Mesenchymal stem cell (in vitro differentiated cells and primary cell): ENCODE results near the gene CLTB.
"Not testable (repeated sequence)": the region's sequence is repeated elsewhere in the genome, so short reads cannot be mapped to it uniquely, and the experiment has no call there.

ENCODE experiments used
- DNase-seq: peaks from one replicate; pipeline ENCODE4 v3.0.0-alpha.2; 2013
- H2AFZ ChIP-seq: one replicate; pipeline ENCODE4 v1.6.1; 2013; ENCODE audit warnings: low read depth, mild to moderate bottlenecking, control low read depth, inconsistent platforms, low read length, moderate library complexity
- H2AK5ac ChIP-seq: 2 replicates; pipeline ENCODE4 v1.6.1; 2013; ENCODE audit warnings: low read length, moderate library complexity, mild to moderate bottlenecking, inconsistent platforms; ENCODE audit not compliant: severe bottlenecking
- H2BK120ac ChIP-seq: one replicate; pipeline ENCODE4 v1.6.1; 2013; ENCODE audit warnings: low read depth, mild to moderate bottlenecking, inconsistent platforms, low read length, moderate library complexity
- H2BK12ac ChIP-seq, 2 experiments: one replicate each; pipeline ENCODE4 v1.6.1; 2013; ENCODE audit warnings: inconsistent platforms in 2 of 2, low read length in 2 of 2, mild to moderate bottlenecking in 2 of 2, moderate library complexity in 2 of 2, control low read depth in 1 of 2
- H2BK15ac ChIP-seq: one replicate; pipeline ENCODE4 v1.6.1; 2013; ENCODE audit warnings: mild to moderate bottlenecking, low read depth, inconsistent platforms; ENCODE audit not compliant: poor library complexity, severe bottlenecking
- H2BK5ac ChIP-seq: 2 replicates; pipeline ENCODE4 v1.6.1; 2013; ENCODE audit warnings: low read depth, mild to moderate bottlenecking, low read length, control low read depth, inconsistent platforms; ENCODE audit not compliant: poor library complexity, severe bottlenecking
- H3K14ac ChIP-seq, 2 experiments: one replicate each; pipeline ENCODE4 v1.6.1; 2013; ENCODE audit warnings: inconsistent platforms in 2 of 2, low read length in 2 of 2, control low read depth in 1 of 2, mild to moderate bottlenecking in 1 of 2, moderate library complexity in 1 of 2
- H3K18ac ChIP-seq, 2 experiments: one replicate each; pipeline ENCODE4 v1.6.1; 2013; ENCODE audit warnings: inconsistent platforms in 2 of 2, low read length in 2 of 2, control low read depth in 1 of 2, low read depth in 1 of 2, mild to moderate bottlenecking in 1 of 2
- H3K23ac ChIP-seq, 2 experiments: one replicate each; pipeline ENCODE4 v1.6.1; 2013; ENCODE audit warnings: inconsistent platforms in 2 of 2, low read length in 2 of 2, mild to moderate bottlenecking in 2 of 2, moderate library complexity in 2 of 2, control low read depth in 1 of 2
- H3K27ac ChIP-seq: 2 replicates; pipeline ENCODE4 v1.5.1; 2013; ENCODE audit warnings: mild to moderate bottlenecking, moderate library complexity, low read length, control low read depth, inconsistent platforms; ENCODE audit not compliant: poor library complexity, severe bottlenecking
- H3K27me3 ChIP-seq, 2 experiments: 2 replicates each; pipeline versions ENCODE4 v1.6.1 to v1.7.0; 2013; ENCODE audit warnings: low read length in 2 of 2, mild to moderate bottlenecking in 2 of 2, moderate library complexity in 2 of 2, control low read depth in 1 of 2, inconsistent platforms in 1 of 2; ENCODE audit not compliant: control insufficient read depth in 1 of 2, insufficient read depth in 1 of 2
- H3K36me3 ChIP-seq, 2 experiments: 2 replicates each; pipeline versions ENCODE4 v1.6.1 to v1.7.0; 2013; ENCODE audit warnings: low read length in 2 of 2, control low read depth in 1 of 2, inconsistent platforms in 1 of 2, low read depth in 1 of 2, mild to moderate bottlenecking in 1 of 2; ENCODE audit not compliant: insufficient read depth in 2 of 2, control insufficient read depth in 1 of 2
- H3K4ac ChIP-seq, 2 experiments: one replicate each; pipeline ENCODE4 v1.6.1; 2013; ENCODE audit warnings: inconsistent platforms in 2 of 2, low read length in 2 of 2, mild to moderate bottlenecking in 2 of 2, moderate library complexity in 2 of 2, control low read depth in 1 of 2, low read depth in 1 of 2
- H3K4me1 ChIP-seq: 2 replicates; pipeline ENCODE4 v1.6.1; 2013; ENCODE audit warnings: low read depth, low read length, control low read depth; ENCODE audit not compliant: control insufficient read depth, insufficient read depth
- H3K4me2 ChIP-seq: 2 replicates; pipeline ENCODE4 v1.6.1; 2013; ENCODE audit warnings: low read length, mild to moderate bottlenecking, inconsistent platforms; ENCODE audit not compliant: poor library complexity, severe bottlenecking
- H3K4me3 ChIP-seq, 2 experiments: 2 replicates each; pipeline versions ENCODE4 v1.5.1 to v1.7.0; 2013; ENCODE audit warnings: low read length in 2 of 2, mild to moderate bottlenecking in 2 of 2, control low read depth in 1 of 2, low read depth in 1 of 2; ENCODE audit not compliant: insufficient read depth in 1 of 2
- H3K79me1 ChIP-seq: replicated peaks from 2 replicates; pipeline ENCODE4 v1.6.1; 2013; ENCODE audit warnings: mild to moderate bottlenecking, control low read depth, low read length, inconsistent platforms; ENCODE audit not compliant: poor library complexity, severe bottlenecking
- H3K9ac ChIP-seq: 2 replicates; pipeline ENCODE4 v1.7.0; 2013; ENCODE audit warnings: mild to moderate bottlenecking, low read length, moderate library complexity
- H3K9me3 ChIP-seq: 2 replicates; pipeline ENCODE4 v1.7.0; 2013; ENCODE audit warnings: mild to moderate bottlenecking, low read length; ENCODE audit not compliant: control insufficient read depth
- H4K8ac ChIP-seq: one replicate; pipeline ENCODE4 v1.6.1; 2013; ENCODE audit warnings: inconsistent platforms, mild to moderate bottlenecking, low read length, moderate library complexity
- H4K91ac ChIP-seq: one replicate; pipeline ENCODE4 v1.6.1; 2013; ENCODE audit warnings: mild to moderate bottlenecking, low read length, inconsistent platforms
- WGBS: methylation state at CpG from one replicate; pipeline ENCODE4 v1.1.7; 2013; ENCODE audit warnings: mixed read lengths; 5-methylcytosine and 5-hydroxymethylcytosine counted together

CLTB gene

DNA sequence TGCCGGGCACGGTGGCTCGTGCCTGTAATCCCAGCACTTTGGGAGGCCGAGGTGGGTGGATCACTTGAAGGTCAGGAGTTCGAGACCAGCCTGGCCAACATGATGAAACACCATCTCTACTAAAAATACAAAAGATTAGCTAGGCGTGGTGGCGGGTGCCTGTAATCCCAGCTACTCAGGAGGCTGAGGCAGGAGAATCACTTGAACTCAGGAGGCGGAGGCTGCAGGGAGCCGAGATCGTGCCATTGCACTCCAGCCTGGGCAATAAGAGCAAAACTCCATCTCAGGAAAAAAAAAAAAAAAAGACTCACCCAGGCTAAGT is 8.1 kb downstream of the CLTB start:
- Histone ChIP-seq H3K36me3 (peaks cover 28 to 46% of the 10 kb centered on the region in 2 experiments), H3K79me1 (peaks cover 33% of the 10 kb centered on the region)
- not testable (repeated sequence) for H3K4me2 ChIP-seq, H2BK12ac ChIP-seq, H3K9ac ChIP-seq, H2BK120ac ChIP-seq, H3K14ac ChIP-seq, H2BK15ac ChIP-seq, DNase-seq, H2BK5ac ChIP-seq, H3K9me3 ChIP-seq, H4K91ac ChIP-seq, H3K18ac ChIP-seq, H3K27me3 ChIP-seq, H3K4me1 ChIP-seq, H2AFZ ChIP-seq, H3K23ac ChIP-seq, H4K8ac ChIP-seq, H2AK5ac ChIP-seq, H3K27ac ChIP-seq, H3K4ac ChIP-seq, H3K4me3 ChIP-seq
- WGBS = 98% methylated on average over 6 of the region's 10 CpGs

DNA sequence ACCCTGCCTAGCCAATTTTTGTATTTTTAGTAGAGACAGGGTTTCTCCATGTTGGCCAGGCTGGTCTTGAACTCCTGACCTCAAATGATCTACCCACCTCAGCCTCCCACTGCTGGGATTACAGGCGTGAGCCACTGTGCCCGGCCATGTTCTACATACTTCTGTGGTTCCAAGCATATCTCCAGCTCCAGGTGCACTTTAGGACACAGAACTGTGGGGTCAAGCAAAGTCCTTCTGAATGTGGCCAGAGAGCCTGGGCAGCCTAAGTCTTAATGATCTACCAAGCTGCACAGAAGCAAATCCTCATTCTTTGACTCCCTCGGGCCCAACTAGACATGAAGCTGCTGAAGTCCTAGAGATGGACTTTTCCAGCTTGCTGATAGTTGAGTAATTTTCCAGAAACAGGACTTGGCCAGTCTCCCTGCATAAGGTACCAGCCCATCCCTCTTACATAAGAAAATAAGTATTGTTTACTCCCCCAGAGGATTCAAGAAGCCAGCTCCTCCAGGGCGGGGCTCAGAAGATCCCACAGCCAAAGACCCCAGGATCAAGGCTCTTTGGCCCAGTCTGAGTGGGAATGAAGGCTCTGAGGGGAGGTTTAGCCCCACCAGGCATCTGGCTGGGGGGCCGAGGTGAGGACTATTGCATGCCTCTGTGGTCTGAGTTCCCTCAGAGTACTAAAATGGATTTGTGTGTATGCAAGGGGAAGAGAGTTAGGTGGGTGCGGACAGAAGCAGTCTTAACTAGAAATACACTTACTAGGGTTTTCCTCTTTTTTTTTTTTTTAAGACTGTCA is 8.7 kb downstream of the CLTB start:
- DNase-seq = no peak
- no peak overlapping the region for H4K8ac ChIP-seq
- H3K27me3 ChIP-seq = no peaks in the 10 kb centered on the region
- no peaks in the 10 kb centered on the region for H3K9me3 ChIP-seq
- H2AFZ ChIP-seq = no peak overlapping the region
- H3K9ac ChIP-seq = no peak overlapping the region
- H2AK5ac ChIP-seq = no peak overlapping the region
- peaks cover 28 to 46% of the 10 kb centered on the region in 2 experiments for H3K36me3 ChIP-seq
- H4K91ac ChIP-seq = no peak overlapping the region
- peaks cover 33% of the 10 kb centered on the region for H3K79me1 ChIP-seq
- no peak overlapping the region for H3K14ac ChIP-seq
- no peak overlapping the region for H2BK15ac ChIP-seq
- no peak overlapping the region for H2BK120ac ChIP-seq
- H3K4ac ChIP-seq = no peak overlapping the region
- no peak overlapping the region for H3K27ac ChIP-seq
- H3K4me3 ChIP-seq = no peak overlapping the region
- H3K4me1 ChIP-seq = peaks cover 4% of the 10 kb centered on the region
- no peak overlapping the region for H2BK12ac ChIP-seq
- H3K18ac ChIP-seq = no peak overlapping the region
- no peak overlapping the region for H3K4me2 ChIP-seq
- no peak overlapping the region for H3K23ac ChIP-seq
- H2BK5ac ChIP-seq = no peak overlapping the region
- WGBS = 95% methylated on average over 6 of the region's 6 CpGs

DNA sequence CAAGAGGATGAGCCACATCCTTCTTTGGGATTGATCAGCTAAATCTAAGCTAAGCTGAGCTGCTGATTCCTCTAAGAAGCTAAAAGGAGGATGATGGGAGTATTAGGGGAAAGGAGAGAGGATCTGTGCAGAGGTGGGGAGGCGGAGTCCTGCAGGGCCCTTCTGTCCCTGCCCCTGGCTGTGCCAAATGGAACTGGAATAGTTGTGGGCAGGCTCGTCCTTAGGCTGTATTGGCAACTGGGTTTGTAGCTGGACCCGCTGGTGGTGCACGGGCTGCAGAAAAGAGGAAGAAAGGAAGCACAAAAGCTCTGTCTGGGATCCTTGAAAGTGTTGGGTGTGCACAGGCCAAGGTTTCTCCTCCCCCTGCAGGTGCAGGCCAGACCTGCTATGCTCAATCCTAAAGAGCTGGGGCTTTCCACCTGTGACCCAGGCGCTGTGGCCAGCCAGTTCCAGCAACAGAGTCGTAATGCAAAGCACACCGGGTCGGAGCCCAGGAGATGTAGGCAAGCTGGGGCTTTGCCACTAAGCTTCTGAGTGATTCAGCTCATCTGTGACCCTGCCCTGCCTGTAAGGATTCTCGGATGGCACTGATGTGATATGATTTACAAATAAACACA is 9.8 kb downstream of the CLTB start:
- Histone ChIP-seq H3K14ac (no peak overlapping the region), H2BK120ac (no peak overlapping the region), H3K9ac (no peak overlapping the region), H2BK5ac (no peak overlapping the region), H2AFZ (no peak overlapping the region), H3K9me3 (no peaks in the 10 kb centered on the region), H3K79me1 (peaks cover 32% of the 10 kb centered on the region), H3K4me2 (no peak overlapping the region), H3K4me1 (peaks cover 4% of the 10 kb centered on the region), H2BK15ac (no peak overlapping the region), H3K27me3 (no peaks in the 10 kb centered on the region), H3K4ac (no peak overlapping the region), H3K27ac (no peak overlapping the region), H3K23ac (no peak overlapping the region), H2AK5ac (no peak overlapping the region), H3K18ac (no peak overlapping the region), H2BK12ac (no peak overlapping the region), H4K91ac (no peak overlapping the region), H3K4me3 (no peak overlapping the region), H4K8ac (no peak overlapping the region), H3K36me3 (peaks cover 28 to 41% of the 10 kb centered on the region in 2 experiments)
- WGBS = 93% methylated on average over 8 of the region's 9 CpGs
- DNase-seq = no peak

DNA sequence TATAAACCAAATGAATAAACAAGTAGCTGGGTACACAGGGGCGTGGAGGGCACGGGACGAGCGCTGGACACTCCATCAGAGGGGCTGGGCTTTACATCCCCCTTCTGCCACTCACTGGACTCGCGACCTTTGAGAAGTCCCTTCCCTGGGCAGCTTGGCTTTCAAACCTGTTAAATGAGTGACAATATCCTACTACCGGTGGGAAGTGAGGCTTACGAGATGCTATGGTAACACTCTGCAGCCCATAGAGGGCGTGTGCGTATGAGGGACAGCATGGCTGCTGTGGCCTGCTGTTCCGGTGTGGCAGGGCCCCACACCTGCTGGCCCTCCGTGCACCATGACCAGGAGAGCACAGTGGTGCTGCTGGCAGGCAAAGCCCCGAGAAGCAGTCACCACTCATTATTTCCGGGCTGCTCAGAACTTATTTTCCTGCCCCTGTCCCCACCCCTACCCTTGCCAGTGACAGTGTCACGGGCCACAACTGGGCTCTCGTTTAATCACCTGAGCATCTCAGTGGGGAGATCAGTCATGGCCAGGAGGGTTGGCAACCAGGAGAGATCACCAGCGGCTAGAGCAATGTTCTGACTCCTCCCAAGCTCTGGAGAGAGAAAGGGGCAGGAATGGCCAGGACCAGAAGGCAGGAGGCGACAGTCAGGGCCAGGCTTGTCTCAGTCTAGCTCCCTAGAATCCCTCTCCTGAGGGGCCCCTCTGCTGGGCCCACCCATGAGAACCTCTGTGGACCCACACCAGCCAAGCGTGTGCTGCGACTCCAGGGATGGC is 10.5 kb downstream of the CLTB start:
- Histone ChIP-seq H2BK5ac (no peak overlapping the region), H3K36me3 (peaks cover 28 to 43% of the 10 kb centered on the region in 2 experiments), H3K18ac (no peak overlapping the region), H2AFZ (no peak overlapping the region), H3K4ac (no peak overlapping the region), H3K27ac (no peak overlapping the region), H4K8ac (no peak overlapping the region), H3K9ac (no peak overlapping the region), H2BK15ac (no peak overlapping the region), H2BK12ac (no peak overlapping the region), H3K23ac (no peak overlapping the region), H3K14ac (no peak overlapping the region), H3K79me1 (peaks cover 30% of the 10 kb centered on the region), H3K9me3 (no peaks in the 10 kb centered on the region), H3K4me3 (no peak overlapping the region), H2AK5ac (no peak overlapping the region), H2BK120ac (no peak overlapping the region), H4K91ac (no peak overlapping the region), H3K4me2 (no peak overlapping the region), H3K27me3 (no peaks in the 10 kb centered on the region), H3K4me1 (peaks cover 4% of the 10 kb centered on the region)
- no peak for DNase-seq
- WGBS = 84% methylated on average over 20 of the region's 20 CpGs
